PFSK-1 (cell line): ENCODE measurements around the gene DBNL.

ENCODE experiments used
- POLR2AphosphoS5 ChIP-seq: IDR thresholded peaks from 2 replicates; pipeline ENCODE4 v1.6.1; 2012; ENCODE audit warnings: low read depth, mild to moderate bottlenecking, control low read depth, low read length, moderate library complexity
- REST ChIP-seq, 2 experiments: IDR thresholded peaks; 2 replicates each; pipeline versions ENCODE4 v1.6.1 to v1.8.0; 2011 to 2012; ENCODE audit warnings: low read depth in 2 of 2, low read length in 2 of 2, control low read depth in 1 of 2, inconsistent platforms in 1 of 2, mild to moderate bottlenecking in 1 of 2, moderate library complexity in 1 of 2; ENCODE audit not compliant: insufficient read depth in 1 of 2
- SIN3A ChIP-seq: IDR thresholded peaks from 2 replicates; pipeline ENCODE4 v1.6.1; 2012; ENCODE audit warnings: mild to moderate bottlenecking, low read length, moderate library complexity, borderline replicate concordance; ENCODE audit not compliant: insufficient read depth
- TAF1 ChIP-seq: IDR thresholded peaks from 2 replicates; pipeline ENCODE4 v1.6.1; 2012; ENCODE audit warnings: low read length, control low read depth, borderline replicate concordance; ENCODE audit not compliant: insufficient read depth

- TF ChIP-seq REST (IDR thresholded peaks at IDR 0.05; ENCODE audit: insufficient read depth in 1 of 2, low read depth in 2 of 2, low read length in 2 of 2): no peak
- TF ChIP-seq POLR2AphosphoS5: no peak
- TF ChIP-seq TAF1: no peak
- TF ChIP-seq SIN3A: no peak
These were observed 41.0 kb downstream of the DBNL start for GRCh38 chr7:44085546-44085945.
